Activated CD8-positive, alpha-beta T cell treated with anti-CD3 and anti-CD28 coated beads for 36 hours (primary cell): ENCODE data around the gene MBL2. TPM values are rescaled to one million over a fixed set of nuclear protein-coding genes. Genes with fewer than 3 reads are reported as not detected.

Experiments used
- ATAC-seq: fragments of 200-7000 bp; cut with Tn5 transposase; one replicate; pipeline ENCODE4 v1.10.0; 2021; ENCODE audit warnings: mild to moderate bottlenecking, moderate library complexity
- CTCF ChIA-PET: fragments of 350-600 bp; sonication (Branson Sonifier 250); formaldehyde crosslinking; loops from one replicate; lab custom pipeline; 2021; ENCODE audit warnings: antibody characterized with exemption; lab: Charles Lee
- POLR2A ChIA-PET: fragments of 350-600 bp; sonication (Branson Sonifier 250); formaldehyde crosslinking; loops from one replicate; lab custom pipeline; 2021; ENCODE audit warnings: antibody characterized with exemption; lab: Charles Lee
- DNase-seq: peaks from one replicate; pipeline ENCODE4 v3.0.0-alpha.2; 2020
- H3K27ac Mint-ChIP-seq: one replicate; pipeline ENCODE4 v1.8.0; 2021; ENCODE audit warnings: mild to moderate bottlenecking, mixed read lengths
- H3K27me3 Mint-ChIP-seq: one replicate; pipeline ENCODE4 v1.8.0; 2021; ENCODE audit warnings: mixed read lengths
- H3K36me3 Mint-ChIP-seq: one replicate; pipeline ENCODE4 v1.8.0; 2021; ENCODE audit warnings: low read depth, mixed read lengths
- H3K4me1 Mint-ChIP-seq: one replicate; pipeline ENCODE4 v1.8.0; 2021; ENCODE audit warnings: low read depth, mixed read lengths
- H3K4me3 Mint-ChIP-seq: one replicate; pipeline ENCODE4 v1.8.0; 2021; ENCODE audit warnings: mild to moderate bottlenecking, moderate library complexity, mixed read lengths
- H3K9me3 Mint-ChIP-seq: one replicate; pipeline ENCODE4 v1.8.0; 2021; ENCODE audit warnings: mixed read lengths
- intact Hi-C: fragments of 100-400 bp; cut with micrococcal nuclease; formaldehyde crosslinking; loops from one replicate; pipeline ENCODE4 v1.10.0; 2022
- total RNA-seq, 2 experiments: library from RNA; stranded (reverse); gene quantifications; one replicate each; pipeline ENCODE4 v1.2.3, GENCODE V29; 2021
- TF ChIP-seq, protein P1 (sequence below): fragments of 200-600 bp; IDR thresholded peaks from one replicate; pipeline ENCODE4 v1.8.0; 2022; ENCODE audit warnings: antibody characterized with exemption, mild to moderate bottlenecking

Gene MBL2
- total RNA-seq, 2 experiments from 2014 or later = not detected

DNA sequence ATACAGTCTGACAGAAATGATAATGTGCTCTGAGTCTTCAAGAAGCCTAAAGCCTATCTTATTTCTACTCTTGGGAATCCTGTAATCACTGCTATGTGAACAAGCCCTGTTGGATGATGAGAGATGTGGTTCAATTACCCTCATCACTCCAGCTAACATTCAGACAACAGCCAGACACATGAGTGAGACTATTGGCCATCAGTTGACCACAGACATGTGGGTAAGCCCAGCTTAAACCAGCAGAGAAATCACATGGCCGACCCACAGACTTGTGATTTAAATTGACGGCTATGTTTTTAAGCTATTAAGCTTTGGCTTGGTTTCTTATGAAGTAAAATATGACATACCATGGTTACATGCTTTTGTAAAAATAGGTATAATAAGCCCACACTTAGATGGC, 2.6 kb downstream of the MBL2 start:
- intact Hi-C loops = no loop called here
- TF ChIP-seq, protein P1, sequence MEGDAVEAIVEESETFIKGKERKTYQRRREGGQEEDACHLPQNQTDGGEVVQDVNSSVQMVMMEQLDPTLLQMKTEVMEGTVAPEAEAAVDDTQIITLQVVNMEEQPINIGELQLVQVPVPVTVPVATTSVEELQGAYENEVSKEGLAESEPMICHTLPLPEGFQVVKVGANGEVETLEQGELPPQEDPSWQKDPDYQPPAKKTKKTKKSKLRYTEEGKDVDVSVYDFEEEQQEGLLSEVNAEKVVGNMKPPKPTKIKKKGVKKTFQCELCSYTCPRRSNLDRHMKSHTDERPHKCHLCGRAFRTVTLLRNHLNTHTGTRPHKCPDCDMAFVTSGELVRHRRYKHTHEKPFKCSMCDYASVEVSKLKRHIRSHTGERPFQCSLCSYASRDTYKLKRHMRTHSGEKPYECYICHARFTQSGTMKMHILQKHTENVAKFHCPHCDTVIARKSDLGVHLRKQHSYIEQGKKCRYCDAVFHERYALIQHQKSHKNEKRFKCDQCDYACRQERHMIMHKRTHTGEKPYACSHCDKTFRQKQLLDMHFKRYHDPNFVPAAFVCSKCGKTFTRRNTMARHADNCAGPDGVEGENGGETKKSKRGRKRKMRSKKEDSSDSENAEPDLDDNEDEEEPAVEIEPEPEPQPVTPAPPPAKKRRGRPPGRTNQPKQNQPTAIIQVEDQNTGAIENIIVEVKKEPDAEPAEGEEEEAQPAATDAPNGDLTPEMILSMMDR = no peak
- no peaks in the 10 kb centered on the region for H3K9me3 Mint-ChIP-seq
- ATAC-seq (no peak), DNase-seq (no peak)
- ChIA-PET POLR2A (no interaction called here), CTCF (interaction anchor here (1.9 kb wide), 1 partner anchor 9 kb away, joined by 4 read pairs; no protein-coding TSS in a partner anchor)
- no peaks in the 10 kb centered on the region for H3K4me1 Mint-ChIP-seq
- H3K4me3 Mint-ChIP-seq = no peak overlapping the region
- no peak overlapping the region for H3K27ac Mint-ChIP-seq
- H3K27me3 Mint-ChIP-seq = no peaks in the 10 kb centered on the region
- H3K36me3 Mint-ChIP-seq = no peaks in the 10 kb centered on the region

GRCh38 chr10:52768001-52768532, 4.5 kb downstream of the MBL2 start:
- Mint-ChIP-seq H3K4me3 (no peak overlapping the region), H3K36me3 (no peaks in the 10 kb centered on the region), H3K27me3 (no peaks in the 10 kb centered on the region), H3K9me3 (no peaks in the 10 kb centered on the region), H3K4me1 (no peaks in the 10 kb centered on the region), H3K27ac (no peak overlapping the region)
- ATAC-seq (no peak), DNase-seq (no peak)
- CTCF ChIA-PET = no interaction called here
- intact Hi-C loops = no loop called here
- POLR2A ChIA-PET = no interaction called here
- TF ChIP-seq, protein P1 = no peak

- intact Hi-C loops = no loop called here
- no peaks in the 10 kb centered on the region for H3K36me3 Mint-ChIP-seq
- H3K4me1 Mint-ChIP-seq = no peaks in the 10 kb centered on the region
- ChIA-PET CTCF (interaction anchor here (1.5 to 2.4 kb wide), 2 partner anchors 13 to 21 kb away, joined by 3 to 5 read pairs; no protein-coding TSS in a partner anchor), POLR2A (no interaction called here)
- no peak overlapping the region for H3K27ac Mint-ChIP-seq
- ATAC-seq (no peak), DNase-seq (no peak)
- TF ChIP-seq, protein P1 = no peak
- no peaks in the 10 kb centered on the region for H3K27me3 Mint-ChIP-seq
- H3K4me3 Mint-ChIP-seq = no peak overlapping the region
- H3K9me3 Mint-ChIP-seq = no peaks in the 10 kb centered on the region
Observed at GRCh38 chr10:52762088-52762487, 10.5 kb downstream of the MBL2 start.

DNA sequence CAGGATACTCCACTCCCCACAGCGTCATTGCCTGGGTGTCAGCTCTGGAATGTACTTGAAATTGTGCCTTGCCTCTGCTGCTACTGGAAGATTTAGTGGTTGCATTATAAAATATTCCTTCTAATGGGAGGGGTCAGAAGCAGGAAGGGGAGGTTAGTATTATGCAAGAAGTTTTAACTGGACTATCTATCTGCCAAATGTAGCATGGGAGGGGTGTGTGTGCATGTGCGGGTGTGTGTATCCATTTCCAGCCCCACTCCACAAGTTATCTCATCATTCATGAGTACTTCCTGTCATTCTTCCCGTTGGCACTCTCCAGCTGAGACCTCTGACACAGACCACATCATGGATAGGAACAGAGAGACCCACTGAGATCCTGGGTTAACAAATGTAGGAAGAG, 13.4 kb downstream of the MBL2 start:
- no peak overlapping the region for H3K4me3 Mint-ChIP-seq
- ChIA-PET POLR2A (no interaction called here), CTCF (interaction anchor here (0.9 kb wide), 1 partner anchor 20 kb away, joined by 3 read pairs; no protein-coding TSS in a partner anchor)
- H3K27me3 Mint-ChIP-seq = no peaks in the 10 kb centered on the region
- H3K36me3 Mint-ChIP-seq = no peaks in the 10 kb centered on the region
- H3K4me1 Mint-ChIP-seq = no peaks in the 10 kb centered on the region
- DNase-seq = no peak
- ATAC-seq = no peak
- no peak overlapping the region for H3K27ac Mint-ChIP-seq
- TF ChIP-seq, protein P1 = no peak
- H3K9me3 Mint-ChIP-seq = no peaks in the 10 kb centered on the region
- intact Hi-C loops = no loop called here

DNA sequence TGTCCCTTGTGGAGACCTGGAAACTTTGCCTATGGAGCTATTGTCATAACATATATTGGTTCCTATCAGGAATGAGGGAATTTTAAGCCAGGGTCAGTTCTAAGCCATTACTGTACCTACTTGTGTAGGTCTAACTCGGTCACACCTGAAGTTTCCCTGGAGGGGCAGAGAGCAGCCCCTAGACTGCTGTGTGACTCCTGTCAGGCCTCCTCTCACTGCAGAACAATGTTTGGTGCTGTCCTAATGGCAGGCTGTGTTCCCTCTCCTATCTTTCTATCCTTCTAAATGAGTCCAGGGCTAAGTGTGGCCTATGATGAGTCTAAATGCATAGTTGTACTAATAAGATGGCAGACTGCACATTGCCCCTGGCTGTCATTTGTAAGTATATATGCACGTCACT, 14.2 kb downstream of the MBL2 start:
- CTCF ChIA-PET = interaction anchor here (0.9 kb wide), 1 partner anchor 21 kb away, joined by 3 read pairs; no protein-coding TSS in a partner anchor
- no peak overlapping the region for H3K27ac Mint-ChIP-seq

More for the DNA sequence above, 14.2 kb downstream of the MBL2 start:
- no peak for DNase-seq
- TF ChIP-seq, protein P1 = no peak
- ATAC-seq = no peak
- Mint-ChIP-seq H3K4me3 (no peak overlapping the region), H3K9me3 (no peaks in the 10 kb centered on the region), H3K36me3 (no peaks in the 10 kb centered on the region), H3K4me1 (no peaks in the 10 kb centered on the region), H3K27me3 (no peaks in the 10 kb centered on the region)
- intact Hi-C loops = no loop called here
- POLR2A ChIA-PET = no interaction called here
